Hepatocyte (in vitro differentiated cells): ENCODE data around the gene VAV2. TPM values are rescaled to one million over a fixed set of nuclear protein-coding genes. Genes with fewer than 3 reads are reported as not detected.

Source experiments
- DNase-seq: peaks from one replicate; pipeline ENCODE4 v3.0.0-alpha.2; 2016; ENCODE audit warnings: low spot score
- H2AFZ ChIP-seq: fragments of 200-600 bp; sonication (generic); 2 replicates; pipeline ENCODE4 v1.6.0; 2016; ENCODE audit warnings: antibody characterized with exemption, mild to moderate bottlenecking
- H3K27ac ChIP-seq: fragments of 200-600 bp; sonication (generic); 2 replicates; pipeline ENCODE4 v1.5.1; 2016; ENCODE audit warnings: mild to moderate bottlenecking
- H3K27me3 ChIP-seq: fragments of 200-600 bp; sonication (generic); 2 replicates; pipeline ENCODE4 v1.6.1; 2016
- H3K36me3 ChIP-seq: fragments of 200-600 bp; sonication (generic); replicated peaks from 2 replicates; pipeline ENCODE4 v1.5.1; 2016; ENCODE audit warnings: low read depth; ENCODE audit not compliant: insufficient read depth
- H3K4me1 ChIP-seq: fragments of 200-600 bp; sonication (generic); 2 replicates; pipeline ENCODE4 v1.5.1; 2016; ENCODE audit warnings: mild to moderate bottlenecking, moderate library complexity; ENCODE audit not compliant: insufficient read depth
- H3K4me2 ChIP-seq: fragments of 200-600 bp; sonication (generic); 2 replicates; pipeline ENCODE4 v1.6.0; 2016
- H3K4me3 ChIP-seq: fragments of 200-600 bp; sonication (generic); 2 replicates; pipeline ENCODE4 v1.5.1; 2016; ENCODE audit warnings: mild to moderate bottlenecking
- H3K79me2 ChIP-seq: fragments of 200-600 bp; sonication (generic); 2 replicates; pipeline ENCODE4 v1.6.0; 2017; ENCODE audit warnings: mild to moderate bottlenecking
- H3K9me2 ChIP-seq: fragments of 200-600 bp; sonication (generic); replicated peaks from 2 replicates; pipeline ENCODE4 v1.6.0; 2017; ENCODE audit warnings: mild to moderate bottlenecking; ENCODE audit not compliant: insufficient read depth
- H3K9me3 ChIP-seq: fragments of 200-600 bp; sonication (generic); 2 replicates; pipeline ENCODE4 v1.5.1; 2016; ENCODE audit warnings: low read depth, mild to moderate bottlenecking
- H4K20me1 ChIP-seq: fragments of 200-600 bp; sonication (generic); 2 replicates; pipeline ENCODE4 v1.6.0; 2016; ENCODE audit warnings: mild to moderate bottlenecking; ENCODE audit not compliant: insufficient read depth, poor library complexity, severe bottlenecking
- CTCF ChIP-seq: fragments of 200-600 bp; sonication (generic); IDR thresholded peaks from 2 replicates; pipeline ENCODE4 v1.5.1; 2016; ENCODE audit warnings: antibody characterized with exemption, mild to moderate bottlenecking; ENCODE audit not compliant: poor library complexity
- EZH2 ChIP-seq: fragments of 200-600 bp; sonication (generic); IDR thresholded peaks from 2 replicates; pipeline ENCODE4 v1.6.1; 2016; ENCODE audit warnings: antibody characterized with exemption, mild to moderate bottlenecking, borderline replicate concordance
- EZH2phosphoT487 ChIP-seq: fragments of 200-600 bp; sonication (generic); IDR thresholded peaks from one replicate; pipeline ENCODE4 v1.6.1; 2018; ENCODE audit warnings: antibody characterized with exemption, mild to moderate bottlenecking, low read depth, moderate library complexity; ENCODE audit not compliant: unreplicated experiment, severe bottlenecking
- WGBS: methylation state at CpG from one replicate; pipeline ENCODE4 v1.1.6; 2016; ENCODE audit warnings: low lambda C conversion rate; ENCODE audit errors: missing lambda C conversion rate; 5-methylcytosine and 5-hydroxymethylcytosine counted together
- polyA plus RNA-seq: library from polyadenylated mRNA; unstranded; fragments of >200 nt; fragmentation: Nextera tagmentation; extraction: Ambion mirVana; gene quantifications from 2 replicates; pipeline ENCODE4 v1.2.1, GENCODE V29; 2016
- total RNA-seq: library from RNA; depleted of rRNA; stranded (reverse); fragments of >200 nt; gene quantifications from 2 replicates; pipeline ENCODE4 v1.2.3, GENCODE V29; 2014

The VAV2 gene
- total and polyA plus RNA-seq, 2 experiments from 2014 or later: 24.9 to 27.7 TPM

GRCh38 chr9:133876144-133876543, 116.0 kb downstream of the VAV2 start:
- Histone ChIP-seq H3K9me2 (no peaks in the 10 kb centered on the region), H4K20me1 (peaks cover 23% of the 10 kb centered on the region), H3K36me3 (no peaks in the 10 kb centered on the region), H3K27ac (peak overlapping the region; percentile 91), H3K79me2 (peaks cover 90% of the 10 kb centered on the region), H3K27me3 (no peaks in the 10 kb centered on the region), H2AFZ (no peak overlapping the region), H3K9me3 (no peaks in the 10 kb centered on the region), H3K4me3 (no peak overlapping the region), H3K4me2 (no peak overlapping the region), H3K4me1 (peaks cover 46% of the 10 kb centered on the region)
- WGBS: 86% methylated on average over 11 of the region's 11 CpGs
- TF ChIP-seq EZH2 (no peak), EZH2phosphoT487 (no peak), CTCF (peak; percentile 27)
- no peak for DNase-seq

GRCh38 chr9:133875131-133875530, 117.0 kb downstream of the VAV2 start:
- Histone ChIP-seq H3K79me2 (peaks cover 90% of the 10 kb centered on the region), H3K4me1 (peaks cover 41% of the 10 kb centered on the region), H3K27ac (peak overlapping the region; percentile 91), H3K4me3 (no peak overlapping the region), H3K36me3 (no peaks in the 10 kb centered on the region), H3K9me3 (no peaks in the 10 kb centered on the region), H3K4me2 (no peak overlapping the region), H3K9me2 (no peaks in the 10 kb centered on the region), H3K27me3 (no peaks in the 10 kb centered on the region), H2AFZ (no peak overlapping the region), H4K20me1 (peaks cover 20% of the 10 kb centered on the region)
- WGBS: 87% methylated on average over 11 of the region's 11 CpGs
- TF ChIP-seq CTCF (no peak), EZH2 (no peak), EZH2phosphoT487 (no peak)
- no peak for DNase-seq

- no peaks in the 10 kb centered on the region for H3K9me2 ChIP-seq
- H3K4me1 ChIP-seq: peaks cover 41% of the 10 kb centered on the region
- H3K27me3 ChIP-seq: no peaks in the 10 kb centered on the region
- no peak overlapping the region for H2AFZ ChIP-seq
- no peaks in the 10 kb centered on the region for H3K36me3 ChIP-seq
- peak overlapping the region; percentile 38 for H3K4me2 ChIP-seq
- no peak overlapping the region for H3K4me3 ChIP-seq
- peaks cover 90% of the 10 kb centered on the region for H3K79me2 ChIP-seq
- peaks cover 23% of the 10 kb centered on the region for H4K20me1 ChIP-seq
- H3K9me3 ChIP-seq: no peaks in the 10 kb centered on the region
- no peak for TF ChIP-seq EZH2
- no peak for TF ChIP-seq CTCF
- no peak for TF ChIP-seq EZH2phosphoT487
- 91% methylated on average over 10 of the region's 10 CpGs for WGBS
- DNase-seq: no peak
- peak overlapping the region; percentile 91 for H3K27ac ChIP-seq
Observed at GRCh38 chr9:133874659-133875058, 117.5 kb downstream of the VAV2 start.

GRCh38 chr9:133874060-133874657, 118.0 kb downstream of the VAV2 start:
- H4K20me1 ChIP-seq: peaks cover 21% of the 10 kb centered on the region
- H3K36me3 ChIP-seq: no peaks in the 10 kb centered on the region
- TF ChIP-seq EZH2phosphoT487 (no peak), CTCF (no peak), EZH2 (no peak)
- H3K27ac ChIP-seq: peak overlapping the region; percentile 91
- no peaks in the 10 kb centered on the region for H3K27me3 ChIP-seq
- WGBS: 38% methylated on average over 14 of the region's 14 CpGs
- no peaks in the 10 kb centered on the region for H3K9me2 ChIP-seq
- H2AFZ ChIP-seq: no peak overlapping the region
- H3K4me3 ChIP-seq: no peak overlapping the region
- peak; percentile 83 for DNase-seq
- peaks cover 89% of the 10 kb centered on the region for H3K79me2 ChIP-seq
- H3K4me2 ChIP-seq: peak overlapping the region; percentile 38
- H3K4me1 ChIP-seq: peaks cover 37% of the 10 kb centered on the region
- no peaks in the 10 kb centered on the region for H3K9me3 ChIP-seq
